IMR-90 (cell line): ENCODE data around the gene MRPL33. TPM values are rescaled to one million over a fixed set of nuclear protein-coding genes. Genes with fewer than 3 reads are reported as not detected.

Experiments
- ATAC-seq: fragments of 200-7000 bp; cut with Tn5 transposase; 2 replicates; pipeline ENCODE4 v1.9.1; 2020; ENCODE audit warnings: low read depth, mild to moderate bottlenecking, moderate library complexity
- BruUV-seq: library from RNA; stranded (reverse); fragments of 400-500 nt; replicated peaks from 2 replicates; lab custom pipeline; 2021; lab: Mats Ljungman, UMichigan
- CTCF ChIA-PET: fragments of 300-600 bp; formaldehyde crosslinking; extraction: SDS; loops from one replicate; lab custom pipeline; 2021; ENCODE audit warnings: antibody characterized with exemption; lab: Yijun Ruan, JAX
- POLR2A ChIA-PET: fragments of 300-600 bp; sonication (Branson Sonifier 250); formaldehyde crosslinking; loops from one replicate; lab custom pipeline; 2022; ENCODE audit warnings: antibody characterized with exemption; ENCODE audit not compliant: unreplicated experiment; lab: Charles Lee
- DNase-seq: peaks from one replicate; pipeline ENCODE4 v3.0.0; 2013
- H2AFZ ChIP-seq: replicated peaks from 2 replicates; pipeline ENCODE3; 2013; ENCODE audit warnings: low read length, mild to moderate bottlenecking; ENCODE audit not compliant: poor library complexity
- H2AK5ac ChIP-seq: 2 replicates; pipeline ENCODE4 v1.6.1; 2013; ENCODE audit warnings: low read depth, low read length, inconsistent platforms
- H2AK9ac ChIP-seq: replicated peaks from 2 replicates; pipeline ENCODE3; 2013; ENCODE audit warnings: mild to moderate bottlenecking, low read depth, low read length, moderate library complexity; ENCODE audit not compliant: poor library complexity
- H2BK120ac ChIP-seq: 2 replicates; pipeline ENCODE4 v1.6.1; 2013; ENCODE audit warnings: low read depth, low read length, inconsistent platforms
- H2BK15ac ChIP-seq: 3 replicates; pipeline ENCODE4 v1.6.1; 2013; ENCODE audit warnings: low read depth, low read length, inconsistent platforms
- H2BK20ac ChIP-seq: 2 replicates; pipeline ENCODE4 v1.6.1; 2013; ENCODE audit warnings: low read depth, mild to moderate bottlenecking, inconsistent platforms, low read length, moderate library complexity
- H2BK5ac ChIP-seq: 2 replicates; pipeline ENCODE4 v1.6.1; 2013; ENCODE audit warnings: mild to moderate bottlenecking, low read depth, low read length, inconsistent platforms; ENCODE audit not compliant: poor library complexity, severe bottlenecking
- H3K14ac ChIP-seq: replicated peaks from 2 replicates; pipeline ENCODE4 v1.6.1; 2013; ENCODE audit warnings: low read depth, low read length, inconsistent platforms
- H3K18ac ChIP-seq: 2 replicates; pipeline ENCODE4 v1.6.1; 2013; ENCODE audit warnings: low read depth, low read length, control low read depth
- H3K23ac ChIP-seq: 2 replicates; pipeline ENCODE4 v1.6.1; 2013; ENCODE audit warnings: low read depth, low read length, inconsistent platforms
- H3K27ac ChIP-seq: 2 replicates; pipeline ENCODE4 v1.5.1; 2013; ENCODE audit warnings: mild to moderate bottlenecking, control low read depth, low read length; ENCODE audit not compliant: insufficient read depth
- H3K27me3 ChIP-seq: 2 replicates; pipeline ENCODE4 v1.6.1; 2013; ENCODE audit warnings: low read length; ENCODE audit not compliant: control insufficient read depth, insufficient read depth
- H3K36me3 ChIP-seq: 2 replicates; pipeline ENCODE4 v1.6.1; 2013; ENCODE audit warnings: low read length, mixed read lengths; ENCODE audit not compliant: control insufficient read depth, insufficient read depth
- H3K4ac ChIP-seq: 2 replicates; pipeline ENCODE4 v1.6.1; 2013; ENCODE audit warnings: low read depth, low read length, inconsistent platforms
- H3K4me1 ChIP-seq: 2 replicates; pipeline ENCODE4 v1.6.1; 2013; ENCODE audit warnings: low read length, mixed read lengths; ENCODE audit not compliant: control insufficient read depth, insufficient read depth
- H3K4me2 ChIP-seq: 2 replicates; pipeline ENCODE4 v1.6.1; 2013; ENCODE audit warnings: low read depth, mild to moderate bottlenecking, control low read depth, low read length, moderate library complexity
- H3K4me3 ChIP-seq: 2 replicates; pipeline ENCODE4 v1.5.1; 2013; ENCODE audit warnings: low read depth, mild to moderate bottlenecking, control low read depth, low read length, moderate library complexity; ENCODE audit not compliant: insufficient read depth
- H3K56ac ChIP-seq: 2 replicates; pipeline ENCODE4 v1.6.1; 2013; ENCODE audit warnings: low read length, inconsistent platforms; ENCODE audit not compliant: insufficient read depth; ENCODE audit errors: extremely low read depth
- H3K79me1 ChIP-seq, 2 experiments: 2 replicates each; pipeline ENCODE4 v1.6.1; 2013; ENCODE audit warnings: low read length in 2 of 2, inconsistent platforms in 1 of 2, low read depth in 1 of 2
- H3K9ac ChIP-seq: 2 replicates; pipeline ENCODE4 v1.6.1; 2013; ENCODE audit warnings: low read depth, low read length, control low read depth
- H3K9me1 ChIP-seq: 2 replicates; pipeline ENCODE4 v1.6.1; 2013; ENCODE audit warnings: low read length, inconsistent platforms; ENCODE audit not compliant: insufficient read depth
- H3K9me3 ChIP-seq: 2 replicates; pipeline ENCODE4 v1.6.1; 2013; ENCODE audit warnings: low read length; ENCODE audit not compliant: control insufficient read depth, insufficient read depth
- H4K20me1 ChIP-seq: 2 replicates; pipeline ENCODE4 v1.6.1; 2013; ENCODE audit warnings: low read length, inconsistent platforms; ENCODE audit not compliant: insufficient read depth
- H4K5ac ChIP-seq: 2 replicates; pipeline ENCODE4 v1.6.1; 2013; ENCODE audit warnings: mild to moderate bottlenecking, low read depth, low read length, control low read depth
- H4K8ac ChIP-seq, 2 experiments: 2 replicates each; pipeline ENCODE4 v1.6.1; 2013; ENCODE audit warnings: low read depth in 2 of 2, low read length in 2 of 2, control low read depth in 1 of 2, inconsistent platforms in 1 of 2
- H4K91ac ChIP-seq: 2 replicates; pipeline ENCODE4 v1.6.1; 2013; ENCODE audit warnings: low read depth, low read length, inconsistent platforms; ENCODE audit not compliant: insufficient read depth
- BHLHE40 ChIP-seq: fragments of 150-350 bp; IDR thresholded peaks from 2 replicates; pipeline ENCODE4 v1.6.1; 2016; ENCODE audit warnings: mild to moderate bottlenecking, low read depth, low read length
- CHD1 ChIP-seq: IDR thresholded peaks from 2 replicates; pipeline ENCODE4 v1.6.1; 2012; ENCODE audit warnings: low read depth, low read length, improper control_type of control experiment
- ELK1 ChIP-seq: fragments of 150-350 bp; IDR thresholded peaks from 2 replicates; pipeline ENCODE4 v1.6.1; 2016; ENCODE audit warnings: low read depth, mild to moderate bottlenecking, low read length, moderate library complexity, borderline replicate concordance
- MXI1 ChIP-seq: IDR thresholded peaks from 2 replicates; pipeline ENCODE4 v1.6.1; 2012; ENCODE audit warnings: low read depth, mild to moderate bottlenecking, low read length, moderate library complexity, borderline replicate concordance
- NFE2L2 ChIP-seq: fragments of 150-350 bp; IDR thresholded peaks from 2 replicates; pipeline ENCODE4 v1.6.1; 2016; ENCODE audit warnings: low read depth, mild to moderate bottlenecking, low read length
- USF2 ChIP-seq: fragments of 150-350 bp; IDR thresholded peaks from 2 replicates; pipeline ENCODE4 v1.6.1; 2017; ENCODE audit warnings: mild to moderate bottlenecking, antibody characterized with exemption, low read length, low read depth
- WGBS, 2 experiments: methylation state at CpG; one replicate each; pipeline versions ENCODE4 v1.1.5 to v1.1.7; 2013; ENCODE audit warnings: missing lambda C conversion rate in 2 of 2; ENCODE audit not compliant: insufficient read length in 1 of 2; ENCODE audit errors: extremely low coverage in 2 of 2; 5-methylcytosine and 5-hydroxymethylcytosine counted together
- dilution Hi-C: fragments of 300-500 bp; cut with HindIII; formaldehyde crosslinking; loops from one replicate; pipeline ENCODE4 v1.14.3; 2018; ENCODE audit warnings: low sequenced_read_pairs; ENCODE audit not compliant: unreplicated experiment
- in situ Hi-C: fragments of 300-500 bp; cut with MboI; formaldehyde crosslinking; loops from 3 replicates; pipeline ENCODE4 v1.14.3; 2019; ENCODE audit warnings: low sequenced_read_pairs, inconsistent platforms, mixed read lengths
- intact Hi-C: fragments of 100-400 bp; cut with micrococcal nuclease; formaldehyde crosslinking; loops from 2 replicates; pipeline ENCODE4 v1.10.0; 2022
- polyA plus RNA-seq, 3 experiments: library from polyadenylated mRNA; depleted of rRNA; stranded (reverse); fragments of >200 nt; gene quantifications; 2 replicates each; pipeline ENCODE4 v1.2.3, GENCODE V29; 2012; ENCODE audit warnings: low replicate concordance in 1 of 3
- total RNA-seq: library from RNA; depleted of rRNA; stranded (reverse); fragments of >200 nt; gene quantifications from 2 replicates; pipeline ENCODE4 v1.2.3, GENCODE V29; 2012

MRPL33 gene
- total and polyA plus RNA-seq, 2 of the 4 experiments (the other 2 are of a cell fraction), result 13.3 to 101 TPM

- no peaks in the 10 kb centered on the region for H4K20me1 ChIP-seq
- H2BK15ac ChIP-seq, result no peak overlapping the region
- no peaks in the 10 kb centered on the region for H3K9me3 ChIP-seq
- no peak overlapping the region for H3K56ac ChIP-seq
- DNase-seq (peak; percentile 53), ATAC-seq (no peak)
- dilution Hi-C loops (no loop called here), intact Hi-C loops (loop anchor here (10.0 kb wide), 1 partner anchor 179 kb away; no protein-coding TSS in a partner anchor), in situ Hi-C loops (no loop called here)
- 0 out of 2 replicates have a peak overlapping the region, but pooled peaks have one; percentile 8 for H3K4ac ChIP-seq
- H2BK120ac ChIP-seq, result no peak overlapping the region
- 0 out of 2 replicates have a peak, but pooled peaks have one; percentile 27 for TF ChIP-seq MXI1
- TF ChIP-seq CHD1, result no peak
- no peak for TF ChIP-seq ELK1
- TF ChIP-seq NFE2L2, result no peak
- peak; percentile 79; the same call in 1 of the 2 replicates for TF ChIP-seq BHLHE40
- no peak for TF ChIP-seq USF2
- H4K8ac ChIP-seq, result no peak overlapping the region
- H3K79me1 ChIP-seq, result peaks cover 11 to 81% of the 10 kb centered on the region in 2 experiments
- no peak overlapping the region for H2AK5ac ChIP-seq
- peak overlapping the region; percentile 17 for H3K4me2 ChIP-seq
- ChIA-PET CTCF (no interaction called here), POLR2A (interaction anchor here (0.5 kb wide), 1 partner anchor 62 kb away, joined by 9 read pairs; no protein-coding TSS in a partner anchor)
- no peak overlapping the region; the same call in 1 of the 2 replicates for H3K14ac ChIP-seq
- H4K91ac ChIP-seq, result no peak overlapping the region
- no CpG with 5 or more reads among the region's 8 CpGs for WGBS, 2 experiments
- peak overlapping the region; percentile 20; the same call in 1 of the 2 replicates for H3K27ac ChIP-seq
- H3K4me1 ChIP-seq, result peaks cover 10% of the 10 kb centered on the region
- peaks cover 14% of the 10 kb centered on the region for H3K36me3 ChIP-seq
- no peak overlapping the region for H2AK9ac ChIP-seq
- H2BK5ac ChIP-seq, result no peak overlapping the region
- H3K18ac ChIP-seq, result no peak overlapping the region
- no peak overlapping the region for H3K23ac ChIP-seq
- H3K27me3 ChIP-seq, result no peaks in the 10 kb centered on the region
- H2BK20ac ChIP-seq, result no peak overlapping the region
- H3K9ac ChIP-seq, result no peak overlapping the region
- BruUV-seq, result no TSS peak
- no peak overlapping the region for H3K4me3 ChIP-seq
- peaks cover 8% of the 10 kb centered on the region for H3K9me1 ChIP-seq
- H4K5ac ChIP-seq, result peak overlapping the region; percentile 5; the same call in 1 of the 2 replicates
- no peak overlapping the region for H2AFZ ChIP-seq
Observed at GRCh38 chr2:27776097-27776496, 4.6 kb downstream of the MRPL33 start.
